Astrocyte (in vitro differentiated cells and primary cell): ENCODE data around the gene SLC25A13.

ENCODE experiments used
- CTCF ChIP-seq: IDR thresholded peaks from 2 replicates; pipeline ENCODE4 v1.5.1; 2011; ENCODE audit warnings: low read depth, mild to moderate bottlenecking, inconsistent platforms, low read length, moderate library complexity; ENCODE audit not compliant: insufficient read depth
- EZH2 ChIP-seq: IDR thresholded peaks from 2 replicates; pipeline ENCODE4 v1.6.1; 2012; ENCODE audit warnings: mild to moderate bottlenecking, low read length, inconsistent platforms; ENCODE audit not compliant: insufficient read depth

- no peak for TF ChIP-seq EZH2
- no peak for TF ChIP-seq CTCF
These were observed at the start of gene SLC25A13 for GRCh38 chr7:96321658-96322372.
